ENCODE results near the gene GZF1.
A peak's percentile ranks its signal among the peaks of the same experiment; 100 is the strongest.

The GZF1 gene

DNA sequence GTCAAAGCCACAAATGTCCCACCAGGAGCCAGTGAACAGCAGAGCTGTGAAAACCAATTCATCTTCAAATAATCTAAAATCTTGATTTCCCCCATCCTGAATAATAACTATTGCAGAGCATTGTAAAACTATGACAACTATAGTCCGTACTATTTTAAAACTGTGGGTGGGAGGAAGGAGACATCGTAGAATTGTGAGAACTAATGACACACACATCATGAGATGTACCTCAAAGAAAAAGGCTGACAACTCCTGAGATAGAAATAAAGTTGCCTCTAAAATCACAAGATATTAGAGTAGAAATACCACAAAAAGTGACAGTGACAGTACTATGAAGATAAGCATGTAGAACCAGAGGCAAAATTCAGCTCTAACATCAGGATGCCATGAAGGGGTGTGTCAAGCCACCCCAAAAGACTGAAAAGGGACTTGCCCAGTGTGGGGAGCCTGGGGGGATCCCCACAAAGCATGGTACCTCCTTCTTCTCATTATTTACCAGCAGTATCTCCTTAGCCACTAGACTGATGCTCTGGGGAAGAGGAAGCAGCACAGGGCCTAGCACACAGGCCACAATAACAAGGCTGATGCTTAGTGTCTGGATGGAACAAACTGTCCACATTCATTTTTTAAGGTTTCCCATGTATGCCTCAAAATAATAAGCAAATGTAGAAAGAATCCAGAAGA lies 45.9 kb downstream of the GZF1 start:
- DNase-seq (ENCODE audit: low read depth in 3 of 3): no peak

- DNase-seq (ENCODE audit: low read depth in 3 of 3): no peak
Measured at GRCh38 chr20:23408957-23409356, 47.0 kb downstream of the GZF1 start.

DNA sequence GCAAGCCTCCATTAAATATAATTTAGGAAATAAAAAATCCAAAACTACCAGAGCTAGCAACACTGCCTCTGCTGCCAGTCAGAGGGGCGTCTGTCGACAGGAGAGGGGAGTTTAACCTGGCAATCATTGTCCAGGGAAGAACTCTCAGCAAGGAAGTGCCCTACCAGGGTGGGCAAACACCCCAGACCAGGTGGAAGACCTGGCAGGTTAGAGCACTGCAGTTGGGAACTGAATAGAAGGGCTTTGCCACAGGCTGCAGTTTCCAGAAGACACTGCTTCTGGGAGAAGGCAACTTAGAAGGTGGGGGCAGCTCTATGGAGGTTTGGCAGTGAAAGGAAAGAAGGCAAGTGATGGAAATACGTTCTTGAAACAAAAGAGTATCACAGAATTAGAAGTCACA lies 47.8 kb downstream of the GZF1 start:
- DNase-seq (ENCODE audit: low read depth in 3 of 3): no peak

DNA sequence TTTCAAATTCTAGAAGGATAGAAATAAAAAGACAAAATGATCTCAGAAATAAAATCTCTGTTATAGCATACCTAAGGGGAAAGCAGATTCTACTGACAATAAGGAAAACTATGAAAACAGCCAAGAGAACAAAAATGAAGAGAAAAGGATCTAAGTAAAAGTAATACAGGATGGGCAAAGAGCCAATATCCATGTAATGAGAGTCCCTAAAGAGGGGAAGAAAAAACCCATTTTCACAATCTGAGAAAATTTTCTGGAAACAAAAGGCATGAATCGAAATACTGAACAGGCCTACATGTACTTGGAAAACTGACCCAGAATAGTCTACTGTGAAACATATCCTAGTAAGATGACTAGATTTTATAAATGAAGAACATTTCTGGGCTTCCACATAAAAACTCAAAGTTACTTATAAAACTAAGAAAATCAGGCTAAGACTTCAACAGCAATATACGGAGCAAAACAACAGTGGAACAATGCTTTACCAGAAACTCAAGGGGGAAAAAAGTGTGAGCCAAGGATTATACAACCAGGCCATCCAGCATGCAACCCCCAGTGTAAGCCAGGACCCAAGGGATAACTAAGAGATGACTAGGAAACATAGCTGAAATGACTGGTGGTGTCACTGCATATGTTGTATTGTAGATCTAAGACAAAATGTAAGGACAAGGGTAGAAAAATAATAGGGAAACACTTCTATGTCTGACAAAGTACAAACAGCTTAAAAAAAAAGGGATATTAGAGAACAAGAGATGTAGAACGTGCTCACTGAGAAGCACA lies 49.1 kb downstream of the GZF1 start:
- no peak for DNase-seq (ENCODE audit: low read depth in 3 of 3)

DNA sequence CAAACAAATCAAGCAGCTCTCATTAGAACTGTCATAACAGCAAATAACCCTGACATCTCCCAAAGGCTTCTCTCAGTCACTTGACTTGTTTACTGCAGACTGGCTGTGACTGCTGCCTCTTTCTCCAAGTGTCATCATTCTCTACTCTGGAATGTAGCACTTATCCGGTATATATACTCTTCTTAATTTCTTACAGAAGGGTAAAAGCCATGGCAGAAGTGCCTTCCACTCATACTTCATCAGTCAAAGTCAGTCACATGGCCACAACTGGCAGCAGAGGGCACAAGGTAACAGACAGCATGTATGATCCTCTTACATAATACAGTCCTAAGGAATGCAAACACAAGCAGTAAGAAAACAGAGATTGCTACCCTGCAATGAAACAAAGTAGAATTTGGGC lies 50.0 kb downstream of the GZF1 start:
- DNase-seq (ENCODE audit: low read depth in 3 of 3): no peak

- no peak for DNase-seq (ENCODE audit: low read depth in 3 of 3)
Measured at GRCh38 chr20:23413862-23414422, 52.0 kb downstream of the GZF1 start.

- no peak for DNase-seq (ENCODE audit: low read depth in 3 of 3)
Measured at GRCh38 chr20:23414526-23415188, 52.7 kb downstream of the GZF1 start.

GRCh38 chr20:23415555-23415954 lies 53.6 kb downstream of the GZF1 start:
- DNase-seq (ENCODE audit: low read depth in 3 of 3): no peak

- no peak for DNase-seq (ENCODE audit: low read depth in 3 of 3)
Measured at GRCh38 chr20:23415959-23416583, 54.1 kb downstream of the GZF1 start.

GRCh38 chr20:23417861-23418260 lies 55.9 kb downstream of the GZF1 start:
- DNase-seq (ENCODE audit: low read depth in 3 of 3): no peak

- DNase-seq (ENCODE audit: low read depth in 3 of 3): no peak
Measured at GRCh38 chr20:23419657-23419994, 57.6 kb downstream of the GZF1 start.

- DNase-seq (ENCODE audit: low read depth in 3 of 3): peak; percentile 29 to 40 (median 32)
Measured at GRCh38 chr20:23419995-23420901, 58.3 kb downstream of the GZF1 start.

DNA sequence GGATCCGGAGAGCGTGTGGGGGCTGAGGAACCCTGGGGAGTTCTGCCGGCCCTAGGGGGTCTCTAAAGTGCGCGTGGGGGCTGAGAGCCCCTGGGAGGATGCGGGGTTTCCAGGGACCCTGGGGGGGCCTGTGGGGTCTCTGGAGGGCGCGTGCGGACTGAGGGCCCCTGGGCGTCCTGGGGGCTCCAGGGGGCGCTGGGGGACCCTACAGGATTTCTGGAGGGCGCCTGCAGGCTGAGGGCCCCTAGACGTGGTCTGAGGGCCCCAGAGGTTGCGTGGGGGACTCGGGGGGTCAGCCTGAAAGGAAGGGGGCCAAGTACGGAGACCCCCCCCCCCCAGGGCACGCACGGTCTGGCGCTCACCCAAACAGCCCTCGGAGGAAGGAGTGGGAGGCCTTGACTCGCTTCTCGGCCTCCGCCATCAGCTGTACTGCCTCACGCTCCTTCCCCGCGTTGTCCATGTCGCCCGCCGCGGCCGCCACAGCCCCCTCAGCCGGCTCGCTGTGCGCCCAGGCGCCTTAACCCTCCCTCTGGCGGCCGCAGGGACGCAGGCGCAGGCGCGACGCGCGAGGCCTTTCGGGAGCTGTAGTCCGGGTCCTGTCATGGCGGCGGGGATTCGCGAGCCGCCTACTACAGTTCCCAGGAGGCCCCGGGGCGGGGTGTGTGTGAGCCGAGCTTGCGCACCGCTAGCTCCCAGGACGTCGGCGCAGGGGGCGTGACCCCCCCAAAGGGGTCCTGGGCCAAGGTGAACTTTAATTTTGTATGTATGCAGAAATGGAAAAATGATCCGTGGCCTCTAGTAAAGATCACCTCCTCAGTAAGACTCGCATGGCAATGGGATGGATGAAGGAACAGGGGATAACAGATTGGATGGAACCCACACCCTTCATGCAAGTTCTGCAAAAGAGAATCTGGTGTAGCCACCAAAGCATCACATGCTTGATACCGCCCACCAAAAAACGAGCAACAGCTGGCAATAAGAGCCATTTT lies 59.3 kb downstream of the GZF1 start, which contains the start of gene NAPB:
NAPB (minus strand) TSS at position 546 of the 989 bp plus-strand sequence; CDS start at position 460, 86 bp downstream.
- DNase-seq (ENCODE audit: low read depth in 3 of 3): peak; percentile 78 to 92 (median 82)
